HG03354 (cell line): ENCODE results near the gene TNS3.
A peak's percentile ranks its signal among the peaks of the same experiment; 100 is the strongest.
"Not testable (repeated sequence)": the region's sequence is repeated elsewhere in the genome, so short reads cannot be mapped to it uniquely, and the experiment has no call there.

Experiments
- ATAC-seq: cut with Tn5 transposase; IDR thresholded peaks from one replicate; pipeline ENCODE4 v1.9.1; 2021; ENCODE audit warnings: mild to moderate bottlenecking; ENCODE audit not compliant: unreplicated experiment, poor library complexity, severe bottlenecking

Gene TNS3

GRCh38 chr7:47264021-47264651 lies 317.8 kb downstream of the TNS3 start:
- ATAC-seq, result no peak

- no peak for ATAC-seq
Measured at GRCh38 chr7:47262881-47263280, 319.0 kb downstream of the TNS3 start.

DNA sequence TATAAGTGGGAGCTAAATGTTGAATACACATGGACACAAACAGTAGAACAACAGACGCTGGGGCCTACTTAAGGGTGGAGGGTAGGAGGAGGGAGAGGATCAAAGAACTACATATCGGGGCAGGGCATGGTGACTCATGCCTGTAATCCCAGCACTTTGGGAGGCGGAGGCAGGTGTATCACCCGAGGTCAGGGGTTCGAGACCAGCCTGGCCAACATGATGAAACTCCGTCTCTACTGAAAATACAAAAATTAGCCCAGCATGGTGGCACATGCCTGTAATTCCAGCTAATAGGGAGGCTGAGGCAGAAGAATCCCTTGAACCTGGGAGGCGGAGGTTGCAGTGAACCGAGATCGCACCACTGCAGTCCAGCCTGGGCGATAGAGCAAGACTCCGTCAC lies 319.8 kb downstream of the TNS3 start:
- not testable (repeated sequence) for ATAC-seq

GRCh38 chr7:47260270-47260669 lies 321.6 kb downstream of the TNS3 start:
- no peak for ATAC-seq

DNA sequence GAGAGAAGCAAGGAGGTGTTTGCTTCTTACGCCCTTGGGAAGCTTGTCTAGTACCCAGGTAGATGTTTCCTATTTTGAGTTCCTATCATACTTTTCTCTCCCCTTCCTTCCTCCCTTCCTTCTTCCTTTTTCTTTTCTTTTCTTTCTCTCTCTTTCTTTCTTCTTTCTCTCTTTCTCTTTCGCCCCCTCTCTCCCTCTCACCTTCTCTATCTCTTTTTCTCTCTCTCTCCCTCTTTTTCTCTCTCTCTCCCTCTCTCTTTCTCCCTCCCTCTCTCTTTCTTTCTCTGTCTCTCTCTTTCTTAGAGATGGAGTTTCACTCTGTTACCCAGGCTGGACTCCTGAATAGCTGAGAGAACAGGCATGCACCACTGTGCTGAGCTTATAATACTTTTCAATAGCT lies 322.2 kb downstream of the TNS3 start:
- no peak for ATAC-seq

GRCh38 chr7:47258798-47259197 lies 323.1 kb downstream of the TNS3 start:
- ATAC-seq, result no peak

DNA sequence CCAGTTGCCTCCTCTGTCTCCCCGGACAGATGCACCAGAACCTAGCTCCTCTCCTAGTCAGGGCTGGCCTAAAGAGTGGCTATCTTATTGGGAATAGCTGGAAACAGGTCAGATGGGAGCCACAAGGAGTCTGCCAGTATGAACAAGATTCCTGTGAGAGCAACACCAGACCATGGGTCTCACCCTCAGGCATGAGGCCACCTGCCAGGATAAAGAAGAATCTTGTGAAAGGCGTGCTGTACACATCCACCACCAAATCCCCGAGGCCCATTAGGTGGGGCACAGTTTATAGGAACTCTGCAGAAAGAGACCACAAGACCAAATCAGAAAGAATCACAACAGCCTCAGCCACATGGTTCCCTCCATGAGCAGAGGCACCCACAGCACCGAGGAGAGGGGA lies 325.9 kb downstream of the TNS3 start:
- no peak for ATAC-seq

DNA sequence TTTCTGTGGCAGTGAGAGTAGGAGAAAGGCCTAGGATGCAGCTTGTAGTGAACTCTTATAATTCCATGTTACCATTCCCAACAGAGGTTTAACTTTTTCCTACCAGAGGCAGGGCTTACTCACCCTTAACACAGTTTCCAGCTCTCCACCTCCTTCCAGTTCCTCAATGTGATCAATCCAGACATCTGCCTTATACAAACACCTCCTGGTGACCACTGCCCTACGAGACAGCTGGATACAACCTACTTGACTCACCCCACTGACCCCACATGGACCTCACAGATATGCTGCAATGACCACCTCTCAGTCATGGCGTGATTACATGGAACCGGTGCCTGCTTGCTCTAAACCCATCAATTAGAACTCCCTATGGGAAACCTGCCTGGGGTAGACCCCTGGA lies 326.5 kb downstream of the TNS3 start:
- no peak for ATAC-seq

DNA sequence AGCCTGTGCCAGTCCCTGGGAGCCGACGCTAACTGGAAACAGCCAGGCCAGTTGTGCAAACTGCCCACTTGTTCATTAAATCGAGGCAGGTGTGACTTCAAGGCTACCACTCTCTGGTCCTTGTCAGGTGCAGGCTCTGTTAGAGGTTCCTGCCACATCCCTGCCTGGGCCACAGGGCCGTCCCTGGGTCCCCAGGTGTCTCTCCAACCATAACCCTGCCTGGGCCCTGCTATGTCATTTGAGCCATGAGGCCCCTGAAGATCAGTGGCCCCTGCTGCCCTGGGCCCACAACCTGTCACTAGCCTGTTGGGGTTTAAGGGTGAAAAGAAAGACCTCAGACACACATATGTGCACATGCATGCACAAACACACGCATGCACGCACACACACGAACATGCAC lies 326.9 kb downstream of the TNS3 start:
- no peak for ATAC-seq

DNA sequence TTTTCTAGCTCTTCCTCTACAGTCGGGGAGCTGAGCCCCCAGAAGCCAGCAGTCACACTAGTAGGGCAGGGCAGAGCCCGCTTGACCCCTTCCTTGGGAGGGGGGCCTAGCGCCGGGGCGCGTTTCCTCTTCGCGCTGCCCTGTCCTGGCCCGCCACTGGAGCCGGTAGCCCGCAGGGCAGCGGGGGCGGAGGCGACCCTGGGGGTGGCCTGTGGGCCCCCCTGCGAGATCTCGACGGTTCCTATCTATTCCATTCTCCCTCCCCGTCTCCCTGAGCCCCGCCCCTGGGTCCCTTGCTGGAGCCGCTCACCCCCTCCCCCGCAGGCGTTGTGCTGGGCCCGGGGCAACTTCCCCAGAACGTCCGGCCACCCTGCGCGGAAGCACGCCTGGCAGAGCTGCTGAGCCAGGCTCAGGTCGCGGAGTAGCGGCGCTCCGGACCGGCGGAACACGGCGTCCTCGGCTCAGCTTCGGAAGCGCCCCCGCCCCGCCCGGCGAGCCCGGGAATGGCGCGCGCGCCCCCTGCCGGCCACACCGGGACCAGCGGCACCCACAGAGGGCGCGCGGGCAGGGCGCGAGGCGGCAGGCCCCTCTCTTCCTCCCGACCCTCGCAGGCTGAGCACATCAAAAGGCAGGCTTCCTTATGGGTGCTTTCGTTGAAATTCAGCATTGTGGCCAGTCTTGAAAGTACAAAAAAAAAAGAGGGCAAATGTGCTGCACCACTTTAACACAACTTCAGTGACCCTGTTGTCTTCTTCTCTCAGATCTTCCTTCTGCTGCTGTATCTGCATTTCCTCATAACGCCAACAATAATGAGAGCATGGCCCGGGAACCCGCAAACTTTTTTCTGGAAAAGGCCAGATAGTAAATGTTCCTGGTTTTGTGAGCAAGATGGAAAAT lies 327.6 kb downstream of the TNS3 start:
- peak; percentile 81 for ATAC-seq

GRCh38 chr7:47253650-47254080 lies 328.2 kb downstream of the TNS3 start:
- ATAC-seq, result peak; percentile 40

- ATAC-seq, result no peak
Measured at GRCh38 chr7:47252675-47253074, 329.2 kb downstream of the TNS3 start.

- ATAC-seq, result no peak
Measured at GRCh38 chr7:47249361-47249760, 332.6 kb downstream of the TNS3 start.

DNA sequence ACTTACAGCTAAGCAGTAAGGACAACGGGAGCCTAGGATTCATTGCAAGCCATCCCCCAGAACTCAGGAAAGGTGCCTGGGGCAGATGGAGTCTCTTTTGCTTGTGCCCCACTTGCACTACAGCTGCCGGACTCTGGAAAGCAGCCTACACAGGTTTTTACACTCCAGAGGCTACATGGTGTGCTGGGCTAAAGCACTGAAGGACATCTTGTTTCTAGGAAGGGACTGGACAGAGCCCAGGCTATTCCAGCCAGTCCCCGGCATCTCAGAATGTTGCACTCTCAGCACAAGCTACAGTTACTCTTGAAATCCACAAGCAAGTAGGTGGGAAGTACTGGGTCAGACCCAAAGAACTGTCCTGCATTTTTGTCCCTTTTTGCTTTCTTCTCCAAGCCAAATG lies 333.1 kb downstream of the TNS3 start:
- no peak for ATAC-seq

DNA sequence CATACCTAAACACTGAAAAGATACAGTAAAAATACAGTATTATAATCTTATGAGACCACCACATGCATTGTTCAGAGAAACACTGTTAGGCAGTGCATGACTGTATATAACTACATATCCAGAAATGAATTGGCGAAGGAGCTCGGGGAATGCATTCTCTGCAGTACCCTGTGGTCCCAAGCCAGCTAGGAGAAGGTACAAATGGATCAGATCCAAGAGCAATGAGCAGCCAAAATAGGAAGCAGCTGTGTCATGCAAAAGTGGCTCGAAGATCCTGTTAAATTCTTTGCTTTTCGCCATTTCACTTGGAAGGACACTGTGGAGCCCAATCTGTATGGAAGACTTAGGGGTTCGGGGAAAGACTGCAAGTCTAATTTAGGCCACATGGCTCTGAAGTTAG lies 334.8 kb downstream of the TNS3 start:
- no peak for ATAC-seq

DNA sequence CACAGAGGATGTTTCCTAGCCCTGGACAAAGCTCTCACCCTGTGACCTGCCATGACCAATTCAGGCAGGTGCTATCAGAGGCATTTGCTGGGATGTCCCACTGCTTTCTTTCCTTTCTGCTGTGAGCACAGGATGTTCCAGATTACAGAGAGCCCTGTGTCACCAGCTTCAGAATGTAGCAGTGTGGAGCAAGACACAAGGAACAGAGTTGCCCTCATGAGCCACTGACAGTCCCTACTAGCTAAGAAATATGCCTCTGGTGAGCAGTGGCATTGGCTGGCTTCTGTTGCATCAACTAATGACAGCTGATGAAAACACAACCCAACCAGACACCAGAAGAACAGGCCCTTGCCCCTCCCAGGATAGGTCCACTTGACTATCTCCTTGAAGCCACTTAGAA lies 337.2 kb downstream of the TNS3 start:
- ATAC-seq, result no peak

DNA sequence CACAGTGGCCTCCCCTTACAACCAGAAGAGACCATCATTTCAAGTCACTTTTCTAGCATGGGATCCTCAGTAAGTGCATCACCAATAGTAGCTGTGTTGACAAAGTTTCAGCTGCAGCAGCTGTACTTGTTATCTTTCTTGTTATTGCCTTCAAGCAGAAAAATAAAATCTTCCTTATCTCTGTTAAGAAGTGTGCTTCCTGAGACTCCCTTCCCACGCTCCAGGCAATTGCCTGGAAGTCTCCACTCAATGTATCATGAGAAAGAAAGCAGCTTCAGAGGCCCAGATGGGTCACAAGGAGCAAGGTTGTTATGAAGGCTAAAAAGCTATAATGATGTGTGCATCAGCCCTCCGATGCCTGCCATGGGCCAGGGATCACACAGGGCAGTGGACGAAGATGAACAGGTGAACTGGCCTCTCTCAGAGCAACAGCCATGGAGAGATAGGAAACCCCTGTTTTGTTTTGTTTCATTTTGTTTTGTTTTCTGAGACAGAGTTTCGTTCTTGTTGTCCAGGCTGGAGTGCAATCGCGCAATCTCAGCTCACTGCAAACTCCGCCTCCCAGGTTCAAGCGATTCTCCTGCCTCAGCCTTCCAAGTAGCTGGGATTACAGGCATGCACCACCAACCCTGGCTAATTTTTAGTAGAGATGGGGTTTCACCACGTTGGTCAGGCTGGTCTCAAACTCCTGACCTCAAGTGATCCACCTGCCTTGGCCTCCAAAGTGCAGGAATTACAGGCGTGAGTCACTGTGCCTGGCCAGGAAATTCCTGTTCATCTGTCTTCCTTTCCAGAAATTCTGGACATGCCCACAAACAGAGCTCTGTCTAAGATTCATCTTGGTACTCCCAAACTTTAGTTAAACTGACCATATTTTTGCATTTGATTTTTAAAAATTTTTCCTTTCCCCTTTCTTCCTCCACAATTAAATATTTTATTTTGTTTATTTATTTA lies 340.5 kb downstream of the TNS3 start:
- no peak for ATAC-seq

- ATAC-seq, result no peak
Measured at GRCh38 chr7:47239931-47240421, 341.9 kb downstream of the TNS3 start.

- ATAC-seq, result no peak
Measured at GRCh38 chr7:47239034-47239433, 342.9 kb downstream of the TNS3 start.
